GM12878 (cell line): ENCODE measurements around the gene PDLIM4. TPM values are rescaled to one million over a fixed set of nuclear protein-coding genes. Genes with fewer than 3 reads are reported as not detected.

Experiments used
- ATAC-seq: fragments of 200-7000 bp; cut with Tn5 transposase; 3 replicates; pipeline ENCODE4 v1.9.1; 2020; ENCODE audit warnings: mild to moderate bottlenecking, moderate library complexity
- BruUV-seq: library from RNA; stranded (reverse); fragments of 400-500 nt; replicated peaks from 2 replicates; lab custom pipeline; 2021; lab: Mats Ljungman, UMichigan
- CTCF ChIA-PET: fragments of 300-600 bp; sonication (Branson Sonifier 250); formaldehyde crosslinking; extraction: SDS; loops from one replicate; lab custom pipeline; 2021; ENCODE audit warnings: inconsistent platforms; lab: Yijun Ruan, JAX
- POLR2A ChIA-PET: fragments of 350-600 bp; formaldehyde crosslinking; extraction: SDS; loops from one replicate; lab custom pipeline; 2021; ENCODE audit warnings: inconsistent platforms; lab: Charles Lee
- RAD21 ChIA-PET: fragments of 300-600 bp; sonication (Branson Sonifier 250); formaldehyde crosslinking; loops from one replicate; lab custom pipeline; 2023; ENCODE audit warnings: antibody characterized with exemption; ENCODE audit not compliant: unreplicated experiment; lab: Charles Lee
- SMC1A ChIA-PET: fragments of 300-600 bp; sonication (Branson Sonifier 250); formaldehyde crosslinking; loops from one replicate; lab custom pipeline; 2023; ENCODE audit not compliant: unreplicated experiment, uncharacterized antibody; lab: Charles Lee
- DNase-seq: peaks from one replicate; pipeline ENCODE4 v3.0.0-alpha.2; 2011; ENCODE audit warnings: low read depth, low spot score
- FAIRE-seq: peaks from 3 replicates; lab custom pipeline; 2011; peaks lifted over from hg19 to GRCh38; lab: Jason Lieb, UNC
- H2AFZ ChIP-seq: 2 replicates; pipeline ENCODE4 v1.6.0; 2011; ENCODE audit warnings: low read depth, low read length, control low read depth; ENCODE audit not compliant: control insufficient read depth
- H3K27ac ChIP-seq: 2 replicates; pipeline ENCODE4 v1.5.1; 2011; ENCODE audit warnings: control low read depth; ENCODE audit not compliant: control insufficient read depth, insufficient read depth
- H3K27me3 ChIP-seq, 2 experiments: replicated peaks in 1 of 2; 2 replicates each; pipeline versions ENCODE4 v1.6.0 to v1.6.1; 2011; ENCODE audit warnings: low read length in 1 of 2; ENCODE audit not compliant: control insufficient read depth in 2 of 2, insufficient read depth in 2 of 2
- H3K36me3 ChIP-seq, 2 experiments: 2 replicates each; pipeline ENCODE4 v1.5.1; 2011; ENCODE audit warnings: low read length in 1 of 2; ENCODE audit not compliant: control insufficient read depth in 2 of 2, insufficient read depth in 2 of 2
- H3K4me1 ChIP-seq: 2 replicates; pipeline ENCODE4 v1.6.1; 2011; ENCODE audit warnings: mild to moderate bottlenecking, low read length, moderate library complexity, mixed read lengths; ENCODE audit not compliant: control insufficient read depth, insufficient read depth
- H3K4me2 ChIP-seq: 2 replicates; pipeline ENCODE4 v1.6.0; 2011; ENCODE audit warnings: control low read depth; ENCODE audit not compliant: control insufficient read depth, insufficient read depth
- H3K4me3 ChIP-seq: fragments of 200-600 bp; sonication (generic); 2 replicates; pipeline ENCODE4 v1.5.1; 2016
- H3K79me2 ChIP-seq: 2 replicates; pipeline ENCODE4 v1.6.0; 2011; ENCODE audit warnings: low read length; ENCODE audit not compliant: control insufficient read depth, insufficient read depth
- H3K9ac ChIP-seq: 2 replicates; pipeline ENCODE4 v1.8.0; 2011; ENCODE audit warnings: low read length, control low read depth, mixed read lengths; ENCODE audit not compliant: control insufficient read depth, insufficient read depth
- H3K9me3 ChIP-seq: replicated peaks from 3 replicates; pipeline ENCODE4 v1.5.1; 2011; ENCODE audit warnings: mild to moderate bottlenecking, low read length; ENCODE audit not compliant: control insufficient read depth, insufficient read depth
- H4K20me1 ChIP-seq: 2 replicates; pipeline ENCODE4 v1.6.0; 2011; ENCODE audit not compliant: control insufficient read depth, insufficient read depth
- BRCA1 ChIP-seq: IDR thresholded peaks from 2 replicates; pipeline ENCODE4 v1.6.1; 2011; ENCODE audit warnings: low read depth, low read length, improper control_type of control experiment
- CBX5 ChIP-seq: sonication (generic); IDR thresholded peaks from 2 replicates; pipeline ENCODE4 v1.6.1; 2016; ENCODE audit warnings: low read depth, moderate library complexity, mild to moderate bottlenecking, inconsistent platforms
- CHD4 ChIP-seq: fragments of 200-600 bp; sonication (generic); IDR thresholded peaks from 2 replicates; pipeline ENCODE4 v1.6.1; 2016; ENCODE audit warnings: mild to moderate bottlenecking
- FOS ChIP-seq: IDR thresholded peaks from 3 replicates; pipeline ENCODE4 v1.6.1; 2011; ENCODE audit warnings: borderline replicate concordance; ENCODE audit not compliant: insufficient read length; ENCODE audit errors: extremely low read depth
- IRF3 ChIP-seq: fragments of 450-650 bp; IDR thresholded peaks from 2 replicates; pipeline ENCODE4 v1.6.1; 2014; ENCODE audit warnings: mild to moderate bottlenecking
- MTA2 ChIP-seq: fragments of 450-650 bp; IDR thresholded peaks from 2 replicates; pipeline ENCODE4 v1.6.1; 2016; ENCODE audit warnings: low read depth, mild to moderate bottlenecking, moderate library complexity
- SMARCA5 ChIP-seq: fragments of 450-650 bp; IDR thresholded peaks from 2 replicates; pipeline ENCODE4 v1.6.1; 2017; ENCODE audit warnings: mild to moderate bottlenecking
- TAF1 ChIP-seq: IDR thresholded peaks from 2 replicates; pipeline ENCODE4 v1.6.1; 2011; ENCODE audit warnings: mild to moderate bottlenecking, low read depth, low read length, borderline replicate concordance
- TARDBP ChIP-seq: IDR thresholded peaks from 2 replicates; pipeline ENCODE4 v1.6.1; 2016; ENCODE audit warnings: borderline replicate concordance
- TBL1XR1 ChIP-seq: IDR thresholded peaks from 2 replicates; pipeline ENCODE4 v1.6.1; 2012; ENCODE audit warnings: low read depth, low read length, improper control_type of control experiment
- ZBED1 ChIP-seq: IDR thresholded peaks from 2 replicates; pipeline ENCODE4 v1.6.1; 2016; ENCODE audit warnings: borderline replicate concordance
- ZNF274 ChIP-seq: IDR thresholded peaks from one replicate; pipeline ENCODE4 v1.8.0; 2011; ENCODE audit not compliant: insufficient read length, insufficient read depth
- WGBS: methylation state at CpG from one replicate; pipeline ENCODE4 v1.1.6; 2016; ENCODE audit warnings: low lambda C conversion rate; ENCODE audit not compliant: insufficient replicate concordance, insufficient coverage; ENCODE audit errors: missing lambda C conversion rate; 5-methylcytosine and 5-hydroxymethylcytosine counted together
- in situ Hi-C: fragments of 300-500 bp; cut with MboI; formaldehyde crosslinking; loops from 9 replicates; pipeline ENCODE4 v1.14.3; 2018; ENCODE audit warnings: mixed read lengths
- intact Hi-C: fragments of 100-400 bp; cut with micrococcal nuclease; formaldehyde crosslinking; loops from one replicate; pipeline ENCODE4 v1.14.2; 2022; ENCODE audit not compliant: unreplicated experiment
- polyA plus RNA-seq, 11 experiments: library from polyadenylated mRNA; depleted of rRNA in 4 of 11; unstranded in 6 of 11; stranded (reverse) in 5 of 11; fragments of >200 nt; fragmentation: Nextera tagmentation in 4 of 11; fragmentation: Illumina TruSeq in 1 of 11; extraction: Ambion mirVana in 4 of 11; extraction: Trizol in 1 of 11; gene quantifications; 1 replicate in 1 of 11; 2 replicates in 10 of 11; pipeline versions ENCODE4 v1.2.1 to v1.2.3, GENCODE V29; 2011 to 2016; ENCODE audit warnings: inconsistent platforms in 2 of 11, missing spikeins in 2 of 11, low read depth in 1 of 11
- total RNA-seq, 4 experiments: library from RNA; depleted of rRNA in 3 of 4; stranded (reverse); fragments of >200 nt in 3 of 4; fragmentation: Illumina TruSeq in 1 of 4; extraction: Trizol in 1 of 4; gene quantifications; 2 replicates each; pipeline versions ENCODE4 v1.2.1 to v1.2.3, GENCODE V29; 2013 to 2021

Gene PDLIM4
- total and polyA plus RNA-seq, 10 of the 15 experiments (the other 5 are each of a cell fraction or from before 2014, with no cell fraction given) = 0.13 to 1.7 (median 0.39) TPM; not detected in 3

GRCh38 chr5:132229236-132229635, 28.3 kb upstream of the PDLIM4 start:
- Histone ChIP-seq H3K27ac (no peak overlapping the region), H3K4me3 (no peak overlapping the region), H4K20me1 (no peaks in the 10 kb centered on the region), H3K4me1 (peaks cover 7% of the 10 kb centered on the region; the same call in 1 of the 2 replicates), H3K27me3 (peaks cover 0 to 5% of the 10 kb centered on the region in 2 experiments; a peak in 2 of 4 replicates), H3K36me3 (no peaks in the 10 kb centered on the region), H3K4me2 (no peak overlapping the region), H3K9me3 (no peaks in the 10 kb centered on the region; the same call in 2 of the 3 replicates), H2AFZ (no peak overlapping the region), H3K9ac (no peak overlapping the region), H3K79me2 (no peaks in the 10 kb centered on the region)
- FAIRE-seq (no peak), DNase-seq (no peak), ATAC-seq (no peak)
- intact Hi-C loops = no loop called here
- no peak for TF ChIP-seq IRF3
- ChIA-PET SMC1A (interaction anchor here (0.8 to 1.3 kb wide), 2 partner anchors 9 to 39 kb away, joined by 4 to 6 read pairs; no protein-coding TSS in a partner anchor), POLR2A (interaction anchor here (0.8 to 1.8 kb wide), 2 partner anchors 9 to 20 kb away, joined by 3 to 7 read pairs; no protein-coding TSS in a partner anchor), CTCF (interaction anchor here (0.9 to 1.6 kb wide), 5 partner anchors 9 to 158 kb away, joined by 3 to 9 read pairs (median 4); no protein-coding TSS in a partner anchor), RAD21 (interaction anchor here (1.2 to 2.4 kb wide), 3 partner anchors 9 to 49 kb away, joined by 3 to 18 read pairs (median 4); no protein-coding TSS in a partner anchor)
- in situ Hi-C loops = no loop called here
- whole genome bisulfite sequencing = 94% methylated on average over 5 of the region's 5 CpGs
- BruUV-seq = no TSS peak

GRCh38 chr5:132230871-132231270, 26.6 kb upstream of the PDLIM4 start:
- BruUV-seq = no TSS peak
- in situ Hi-C loops (loop anchor here (10.0 kb wide), 1 partner anchor 274 kb away; no protein-coding TSS in a partner anchor), intact Hi-C loops (no loop called here)
- SMC1A ChIA-PET = no interaction called here
- FAIRE-seq = no peak
- Histone ChIP-seq H2AFZ (no peak overlapping the region), H3K9ac (no peak overlapping the region), H3K36me3 (no peaks in the 10 kb centered on the region), H3K27me3 (peaks cover 0 to 5% of the 10 kb centered on the region in 2 experiments; a peak in 2 of 4 replicates), H3K4me1 (peaks cover 7% of the 10 kb centered on the region; the same call in 1 of the 2 replicates), H3K9me3 (no peaks in the 10 kb centered on the region; the same call in 2 of the 3 replicates), H4K20me1 (no peaks in the 10 kb centered on the region), H3K4me2 (no peak overlapping the region), H3K4me3 (no peak overlapping the region), H3K79me2 (no peaks in the 10 kb centered on the region), H3K27ac (no peak overlapping the region)
- no peak for DNase-seq
- POLR2A ChIA-PET = no interaction called here
- TF ChIP-seq FOS (no peak), ZNF274 (no peak), MTA2 (no peak), ZBED1 (no peak), CBX5 (no peak), BRCA1 (no peak), TBL1XR1 (no peak), TAF1 (no peak), TARDBP (no peak), CHD4 (no peak), SMARCA5 (no peak)
- ATAC-seq = no peak
- 94% methylated on average over 9 of the region's 9 CpGs for WGBS
- RAD21 ChIA-PET = no interaction called here
- CTCF ChIA-PET = no interaction called here
